ENCODE measurements around the gene TMEM87A. TPM values are rescaled to one million over a fixed set of nuclear protein-coding genes. Genes with fewer than 3 reads are reported as not detected.

Gene TMEM87A
- total and polyA plus RNA-seq, 11 donors, result 9.3 to 30.8 (median 19.9) TPM

DNA sequence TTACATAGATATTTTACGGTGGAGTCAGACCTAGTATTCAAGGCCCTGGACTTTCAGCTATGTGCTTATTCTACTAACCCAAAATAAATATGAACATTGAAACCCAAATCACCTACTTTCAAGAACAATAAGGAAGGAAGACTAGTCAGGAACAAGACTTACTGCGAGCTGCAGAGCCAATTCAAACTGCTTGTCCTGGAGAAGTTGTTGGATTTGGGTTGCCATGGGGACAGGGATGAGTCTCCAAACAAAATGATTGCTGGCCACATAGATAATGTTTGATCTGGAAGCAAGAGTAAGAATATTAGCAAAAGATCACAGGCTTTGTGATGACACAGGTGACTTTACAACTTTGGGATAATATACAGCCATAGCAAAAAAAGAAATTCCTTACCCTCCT lies 95.2 kb downstream of the TMEM87A start:
- DNase-seq (no peak), ATAC-seq (no peak)
- H3K27me3 ChIP-seq, result no peaks in the 10 kb centered on the region
- TF ChIP-seq, protein P1, sequence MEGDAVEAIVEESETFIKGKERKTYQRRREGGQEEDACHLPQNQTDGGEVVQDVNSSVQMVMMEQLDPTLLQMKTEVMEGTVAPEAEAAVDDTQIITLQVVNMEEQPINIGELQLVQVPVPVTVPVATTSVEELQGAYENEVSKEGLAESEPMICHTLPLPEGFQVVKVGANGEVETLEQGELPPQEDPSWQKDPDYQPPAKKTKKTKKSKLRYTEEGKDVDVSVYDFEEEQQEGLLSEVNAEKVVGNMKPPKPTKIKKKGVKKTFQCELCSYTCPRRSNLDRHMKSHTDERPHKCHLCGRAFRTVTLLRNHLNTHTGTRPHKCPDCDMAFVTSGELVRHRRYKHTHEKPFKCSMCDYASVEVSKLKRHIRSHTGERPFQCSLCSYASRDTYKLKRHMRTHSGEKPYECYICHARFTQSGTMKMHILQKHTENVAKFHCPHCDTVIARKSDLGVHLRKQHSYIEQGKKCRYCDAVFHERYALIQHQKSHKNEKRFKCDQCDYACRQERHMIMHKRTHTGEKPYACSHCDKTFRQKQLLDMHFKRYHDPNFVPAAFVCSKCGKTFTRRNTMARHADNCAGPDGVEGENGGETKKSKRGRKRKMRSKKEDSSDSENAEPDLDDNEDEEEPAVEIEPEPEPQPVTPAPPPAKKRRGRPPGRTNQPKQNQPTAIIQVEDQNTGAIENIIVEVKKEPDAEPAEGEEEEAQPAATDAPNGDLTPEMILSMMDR (IDR thresholded peaks at IDR 0.05), result no peak
- TF ChIP-seq POLR2A (IDR thresholded peaks at IDR 0.05), result no peak
- no peak overlapping the region for H3K27ac ChIP-seq
- peaks cover 0 to 10% (median 0%) of the 10 kb centered on the region in 12 donors for H3K4me1 ChIP-seq
- no peak overlapping the region for H3K4me3 ChIP-seq
- H3K36me3 ChIP-seq, result peaks cover 0 to 100% (median 96%) of the 10 kb centered on the region in 9 donors
- no peaks in the 10 kb centered on the region for H3K9me3 ChIP-seq
- intact Hi-C loops (cut with DNase I), result no loop called here
- 80 to 91% (median 83%) methylated on average over 2 of the region's 2 CpGs for WGBS, 4 donors

- intact Hi-C loops (cut with DNase I), result no loop called here
These were observed 97.6 kb downstream of the TMEM87A start for GRCh38 chr15:42175671-42176070.

DNA sequence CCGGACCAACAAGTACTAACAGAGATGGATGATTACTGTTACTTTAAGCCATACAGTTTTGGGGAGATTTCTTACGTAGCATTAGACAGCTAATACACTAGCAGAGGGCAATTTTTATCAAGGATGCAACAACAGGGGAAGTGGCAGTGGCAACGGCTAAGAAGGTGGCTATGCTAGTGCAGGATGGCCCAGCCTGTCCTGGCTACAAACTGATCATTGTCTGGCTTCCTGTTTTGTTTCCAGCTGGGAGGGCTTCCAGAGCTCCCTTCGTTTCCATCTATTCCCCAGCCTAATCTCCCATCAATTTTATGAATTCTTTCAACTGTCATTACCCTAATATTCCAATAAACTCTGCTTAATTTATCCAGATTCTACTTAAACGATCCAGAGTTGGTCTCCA lies 100.8 kb downstream of the TMEM87A start:
- Histone ChIP-seq H3K27ac (peak overlapping the region in 6 of 12 donors; percentile 9 to 60 (median 42)), H3K9me3 (no peaks in the 10 kb centered on the region), H3K4me1 (peaks cover 0 to 32% (median 11%) of the 10 kb centered on the region in 12 donors), H3K36me3 (peaks cover 0 to 100% (median 97%) of the 10 kb centered on the region in 9 donors), H3K4me3 (no peak overlapping the region), H3K27me3 (no peaks in the 10 kb centered on the region)
- 60 to 73% (median 70%) methylated on average over 5 of the region's 5 CpGs for WGBS, 4 donors
- DNase-seq (no peak), ATAC-seq (peak in 2 of 4 donors; percentile 27 to 50)
- intact Hi-C loops (cut with DNase I), result no loop called here
- TF ChIP-seq, protein P1 (IDR thresholded peaks at IDR 0.05), result no peak
- no peak for TF ChIP-seq POLR2A (IDR thresholded peaks at IDR 0.05)

More at GRCh38 chr15:42175671-42176070, 97.6 kb downstream of the TMEM87A start:
- Histone ChIP-seq H3K4me1 (peaks cover 0 to 32% (median 11%) of the 10 kb centered on the region in 12 donors), H3K27ac (peak overlapping the region in 1 of 12 donors; percentile 1), H3K36me3 (peaks cover 0 to 100% (median 95%) of the 10 kb centered on the region in 9 donors), H3K27me3 (no peaks in the 10 kb centered on the region), H3K9me3 (no peaks in the 10 kb centered on the region), H3K4me3 (no peak overlapping the region)
- TF ChIP-seq POLR2A (IDR thresholded peaks at IDR 0.05), result no peak
- TF ChIP-seq, protein P1 (IDR thresholded peaks at IDR 0.05), result no peak
- DNase-seq (no peak), ATAC-seq (peak in 3 of 4 donors; percentile 33 to 34 (median 33))
- WGBS, 4 donors, result 41 to 50% (median 45%) methylated on average over 5 of the region's 5 CpGs

DNA sequence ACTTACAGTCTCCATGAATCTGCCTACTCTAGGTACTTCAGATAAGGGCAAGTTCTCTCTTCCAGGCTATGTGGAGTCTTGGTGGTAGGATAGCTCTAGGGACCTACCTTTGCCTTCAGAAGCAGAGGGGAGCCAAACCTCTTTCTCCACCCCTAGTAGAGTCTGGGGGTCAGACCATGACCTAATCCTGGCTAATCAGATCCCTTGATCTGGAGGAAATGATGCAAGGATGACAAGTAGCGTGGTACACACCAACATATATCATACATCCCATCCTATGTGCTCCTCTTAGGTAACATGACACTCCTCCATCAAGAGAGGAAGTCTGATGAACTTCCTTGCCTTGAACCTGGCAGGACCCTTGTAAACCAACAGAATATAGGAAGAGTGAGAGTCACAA lies 101.4 kb downstream of the TMEM87A start:
- DNase-seq (no peak), ATAC-seq (no peak)
- TF ChIP-seq, protein P1 (IDR thresholded peaks at IDR 0.05), result no peak
- no peak for TF ChIP-seq POLR2A (IDR thresholded peaks at IDR 0.05)
- Histone ChIP-seq H3K36me3 (peaks cover 0 to 100% (median 97%) of the 10 kb centered on the region in 9 donors), H3K27me3 (no peaks in the 10 kb centered on the region), H3K27ac (peak overlapping the region in 7 of 12 donors; percentile 9 to 75 (median 51)), H3K9me3 (no peaks in the 10 kb centered on the region), H3K4me1 (peaks cover 0 to 32% (median 11%) of the 10 kb centered on the region in 12 donors), H3K4me3 (no peak overlapping the region)
- intact Hi-C loops (cut with DNase I), result no loop called here
- 67 to 94% (median 90%) methylated on average over 1 of the region's 1 CpG for WGBS, 4 donors

All from heart left ventricle (tissue), 16 donors.